GM18511 (cell line): ENCODE data around the gene MDC1.
A peak's percentile ranks its signal among the peaks of the same experiment; 100 is the strongest.
"Not testable (repeated sequence)": the region's sequence is repeated elsewhere in the genome, so short reads cannot be mapped to it uniquely, and the experiment has no call there.

ENCODE experiments used
- ATAC-seq: cut with Tn5 transposase; IDR thresholded peaks from one replicate; pipeline ENCODE4 v1.9.1; 2021; ENCODE audit warnings: mild to moderate bottlenecking, moderate library complexity; ENCODE audit not compliant: unreplicated experiment

MDC1 gene

GRCh38 chr6:30717129-30717844 lies at the start of gene MDC1:
MDC1 (minus strand) TSS chr6:30717281; CDS start chr6:30715175, 2,106 bp downstream.
- ATAC-seq: peak; percentile 79

DNA sequence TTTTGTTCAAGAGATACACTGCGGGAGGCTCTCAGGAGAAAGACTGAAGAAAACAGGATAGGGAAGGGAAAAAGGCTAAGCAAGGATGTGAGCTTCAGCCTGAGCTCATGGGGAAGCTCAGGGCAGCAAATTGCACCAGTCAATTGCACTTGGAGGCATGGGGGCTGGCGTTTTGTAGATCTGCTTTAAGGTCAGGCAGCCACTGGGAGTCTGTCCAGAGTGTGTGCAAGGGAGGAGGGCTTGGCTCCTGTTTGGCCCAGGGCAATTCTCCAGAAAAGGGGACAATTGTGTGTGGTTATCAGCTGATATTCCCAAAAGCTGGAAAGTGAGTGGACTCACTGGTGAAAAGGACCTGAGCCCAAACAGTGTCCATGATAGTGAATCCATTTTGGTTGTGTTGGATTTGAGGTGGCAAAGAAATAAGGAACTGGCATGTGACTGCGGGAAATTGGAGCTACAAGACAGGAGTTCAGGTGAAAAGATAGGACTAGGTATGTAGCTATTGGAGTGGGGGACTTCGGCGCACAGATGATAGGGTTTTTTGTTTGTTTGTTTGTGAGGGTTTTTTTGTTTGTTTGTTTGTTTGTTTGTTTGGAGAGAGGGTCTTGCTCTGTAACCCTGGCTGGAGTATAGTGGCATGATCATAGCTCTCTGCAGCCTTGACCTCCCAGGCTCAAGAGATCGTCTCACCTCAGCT lies 49.5 kb upstream of the MDC1 start:
- ATAC-seq: no peak

GRCh38 chr6:30765495-30765894 lies 48.4 kb upstream of the MDC1 start:
- not testable (repeated sequence) for ATAC-seq

DNA sequence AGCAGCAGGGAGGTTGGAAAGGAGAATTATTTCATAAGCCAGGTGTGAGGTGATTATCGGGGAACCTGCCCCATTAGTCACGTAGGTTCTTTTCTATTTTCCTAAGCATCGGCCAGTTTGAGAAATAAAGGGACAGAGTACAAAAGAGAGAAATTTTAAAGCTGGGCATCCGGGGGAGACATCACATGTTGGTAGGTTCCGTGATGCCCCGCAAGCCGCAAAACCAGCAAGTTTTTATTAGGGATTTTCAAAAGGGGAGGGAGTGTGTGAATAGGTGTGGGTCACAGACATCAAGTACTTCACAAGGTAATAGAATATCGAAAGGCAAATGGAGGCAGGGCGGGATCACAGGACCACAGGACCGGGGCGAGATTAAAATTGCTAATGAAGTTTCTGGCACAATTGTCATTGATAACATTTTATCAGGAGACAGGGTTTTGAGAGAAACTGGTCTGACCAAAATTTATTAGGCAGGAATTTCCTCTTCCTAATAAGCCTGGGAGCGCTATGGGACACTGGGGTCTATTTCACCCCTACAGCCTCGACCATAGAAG lies 47.5 kb upstream of the MDC1 start:
- not testable (repeated sequence) for ATAC-seq

DNA sequence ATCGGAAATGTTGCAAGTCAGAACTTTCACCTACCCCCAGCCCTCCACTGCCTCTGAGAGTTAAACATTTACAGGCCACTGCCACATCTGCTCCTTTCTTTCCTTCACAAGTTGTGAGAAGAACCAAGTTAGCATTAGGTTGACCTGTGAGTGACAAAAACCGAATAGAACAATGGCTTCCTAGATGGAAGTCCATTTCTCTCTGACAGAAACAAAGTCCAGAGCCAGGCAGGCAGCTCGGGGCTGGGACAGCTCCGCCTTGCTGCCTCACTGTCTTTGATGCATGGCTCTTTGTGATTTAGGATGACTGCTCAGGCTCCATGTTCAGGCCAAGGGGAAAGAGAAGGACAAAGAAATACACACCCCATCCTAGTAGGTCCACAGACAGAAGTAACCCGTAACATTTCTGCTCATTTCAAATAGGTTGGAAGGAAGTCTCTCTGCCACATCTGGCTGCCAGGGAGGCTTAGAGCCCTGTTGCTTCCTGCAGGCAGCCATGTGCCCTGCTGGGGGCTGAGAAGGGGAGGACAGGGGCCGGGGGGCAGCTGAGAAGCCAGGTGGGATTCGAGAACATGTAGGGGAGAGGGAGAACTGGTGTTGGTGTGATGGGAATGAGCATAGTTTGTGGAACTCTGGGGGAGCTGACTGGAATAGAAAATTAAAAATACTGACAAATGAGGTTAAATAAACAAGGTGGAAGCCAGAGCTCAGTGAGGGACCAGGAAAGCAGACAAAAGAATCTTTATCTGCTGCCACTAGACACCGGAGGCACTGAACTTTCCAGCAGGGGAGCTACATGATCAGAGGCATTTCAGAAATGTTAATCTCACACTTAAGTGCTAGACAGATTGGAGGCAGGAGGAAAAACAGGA lies 46.8 kb upstream of the MDC1 start:
- no peak for ATAC-seq

DNA sequence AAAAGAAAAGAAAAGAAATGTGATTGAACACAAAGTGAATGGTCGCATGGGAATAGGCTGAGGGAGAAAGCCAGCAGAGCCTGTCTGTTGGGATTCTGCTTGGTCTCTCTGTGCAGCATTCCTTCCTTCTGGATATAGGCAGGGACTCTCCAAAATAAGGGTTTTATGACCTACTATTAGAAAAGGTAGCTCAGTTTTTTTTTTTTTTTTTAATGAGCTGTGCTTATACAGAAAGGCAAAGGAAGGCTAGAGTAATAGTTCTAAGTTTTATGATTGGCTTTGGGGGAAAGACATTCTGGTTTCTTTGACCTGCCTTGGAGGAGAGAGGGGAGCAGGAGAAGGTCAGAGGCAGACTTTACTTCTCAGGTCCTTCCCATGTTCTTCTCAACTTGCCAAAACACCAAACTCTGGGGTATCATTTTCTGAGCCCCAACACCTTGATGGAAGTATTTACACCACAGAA lies 46.1 kb upstream of the MDC1 start:
- ATAC-seq: no peak

DNA sequence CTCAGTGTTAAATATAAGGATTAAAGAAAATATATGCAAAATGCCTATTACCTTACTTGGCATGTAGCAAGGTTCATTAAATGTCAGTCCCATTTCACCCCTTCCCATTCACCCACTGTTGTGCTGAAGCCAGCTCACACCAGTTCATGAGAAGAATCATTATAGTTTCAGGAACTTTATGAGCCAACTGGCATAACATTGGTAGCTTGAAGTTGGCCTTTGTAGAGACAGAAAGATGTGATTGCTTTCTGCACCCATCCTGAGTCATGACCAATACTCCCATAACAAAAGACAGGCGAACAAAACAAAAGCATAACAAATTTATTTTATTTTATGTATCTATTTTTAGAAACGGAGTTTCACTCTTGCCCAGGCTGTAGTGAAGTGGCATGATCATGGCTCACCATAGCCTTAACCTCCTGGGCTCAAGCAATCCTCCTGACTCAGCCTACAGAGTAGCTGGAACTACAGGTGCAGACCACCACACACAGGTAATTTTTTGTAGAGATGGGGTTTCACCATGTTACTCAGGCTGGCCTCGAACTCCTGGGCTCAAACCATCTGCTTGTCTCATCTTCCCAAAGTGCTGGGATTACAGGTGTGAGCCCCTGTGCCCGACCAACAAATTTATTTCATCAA lies 44.8 kb upstream of the MDC1 start:
- no peak for ATAC-seq

- no peak for ATAC-seq
Measured at GRCh38 chr6:30760549-30760948, 43.5 kb upstream of the MDC1 start.

GRCh38 chr6:30759575-30760239 lies 42.6 kb upstream of the MDC1 start:
- ATAC-seq: no peak

GRCh38 chr6:30757261-30757904 lies 40.3 kb upstream of the MDC1 start:
- no peak for ATAC-seq

- ATAC-seq: not testable (repeated sequence)
Measured at GRCh38 chr6:30756405-30757003, 39.4 kb upstream of the MDC1 start.

DNA sequence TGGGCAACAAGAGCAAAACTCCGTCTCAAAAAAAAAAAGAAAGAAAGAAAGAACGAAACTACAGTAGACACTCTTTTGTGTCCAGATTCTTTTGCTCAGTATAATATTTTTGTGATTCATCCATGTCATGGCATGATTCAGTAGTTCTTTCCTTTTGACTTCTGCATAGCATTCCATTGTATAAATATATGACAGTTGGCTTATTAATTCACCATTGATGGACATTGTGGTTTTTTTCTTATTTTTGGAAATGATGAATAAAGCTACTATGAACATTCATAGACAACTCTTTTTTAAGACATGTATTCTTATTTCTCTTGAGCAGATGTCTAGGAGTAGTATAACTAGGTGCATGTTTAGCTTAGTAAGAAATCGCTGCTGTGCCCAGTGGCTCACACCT lies 37.5 kb upstream of the MDC1 start:
- no peak for ATAC-seq

- no peak for ATAC-seq
Measured at GRCh38 chr6:30752157-30752927, 35.3 kb upstream of the MDC1 start.

DNA sequence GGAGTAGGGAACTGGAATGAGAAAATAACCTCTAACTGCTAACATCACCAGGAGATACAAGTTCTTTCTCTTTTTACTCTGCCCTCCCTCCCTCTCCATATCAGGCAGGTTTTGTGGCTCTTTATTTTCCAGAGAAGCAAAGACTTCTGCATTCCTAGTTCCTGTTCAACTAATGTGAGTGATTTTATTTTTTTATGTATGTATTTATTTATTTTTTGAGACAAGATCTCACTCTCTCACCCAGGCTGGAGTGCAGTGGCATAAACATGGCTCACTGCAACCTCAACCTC lies 33.2 kb upstream of the MDC1 start:
- no peak for ATAC-seq

DNA sequence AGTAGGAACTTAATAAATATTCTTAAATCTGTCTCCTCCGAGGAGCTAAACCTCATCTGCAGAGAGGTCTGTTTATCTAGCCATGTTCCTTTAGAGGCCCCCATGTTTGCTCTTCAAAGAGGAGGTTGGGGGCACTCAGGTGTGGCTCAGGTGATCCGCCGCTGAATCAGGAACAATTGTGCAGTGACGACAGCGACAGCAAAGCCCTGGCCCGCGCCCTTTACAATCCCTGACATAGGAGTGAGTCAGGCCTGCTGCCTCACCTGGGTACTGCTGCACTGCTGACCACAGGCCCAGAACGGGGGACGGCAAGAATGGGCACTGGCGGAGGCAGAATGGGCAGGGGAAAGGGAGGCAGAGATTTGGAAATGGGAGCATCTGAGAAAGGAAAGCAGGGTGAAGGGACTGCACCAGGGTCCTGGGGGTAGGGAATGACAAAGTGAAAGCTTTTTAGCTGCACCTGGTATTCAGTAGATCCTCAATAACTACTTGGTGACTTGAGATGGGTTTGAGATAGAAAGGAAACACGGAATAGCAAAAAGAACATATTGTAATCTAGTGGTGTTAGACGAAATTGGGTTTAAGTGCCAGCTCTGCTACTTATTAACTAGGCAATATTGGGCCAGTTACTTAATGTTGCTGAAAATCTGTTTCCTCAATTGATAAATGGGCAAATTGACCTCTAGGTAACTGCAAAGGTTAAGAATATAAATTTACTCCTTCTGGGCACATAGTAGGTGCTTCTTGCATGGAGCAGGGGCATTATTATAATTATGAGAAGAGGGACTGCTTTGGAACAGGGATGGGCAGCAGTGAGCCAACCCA lies 32.7 kb upstream of the MDC1 start:
- no peak for ATAC-seq

DNA sequence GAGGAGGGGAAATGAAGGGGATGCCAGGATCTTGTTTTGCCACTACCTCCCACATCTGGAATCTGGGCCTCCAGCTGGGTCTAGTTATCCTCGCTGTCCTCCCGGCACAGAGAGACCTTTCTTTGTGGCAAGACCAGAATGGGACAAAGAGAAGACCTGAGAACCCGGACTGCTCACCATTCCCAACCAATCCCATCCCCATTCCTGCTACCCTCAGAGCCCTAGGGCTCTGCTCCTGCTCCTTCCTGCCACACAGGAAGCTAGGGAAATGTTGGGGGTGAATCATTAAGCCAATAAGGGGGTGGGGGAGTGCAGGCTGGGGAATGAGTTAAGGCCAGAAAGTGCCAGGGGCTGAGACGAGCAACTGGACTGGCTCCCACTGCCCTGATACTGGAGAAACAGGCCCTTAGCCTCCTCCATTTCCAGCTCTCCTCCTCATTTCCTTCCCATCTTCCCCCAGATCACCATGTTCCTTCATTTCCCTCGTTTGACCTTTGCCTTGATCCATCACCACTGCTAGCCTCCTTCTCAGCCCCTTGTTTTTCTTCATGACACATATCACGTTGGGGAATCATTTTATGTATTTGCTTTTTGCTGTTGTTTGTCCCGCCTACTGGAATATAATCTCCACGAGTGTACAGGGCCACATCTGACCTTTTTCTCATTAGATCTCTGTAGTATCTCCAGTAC lies 31.9 kb upstream of the MDC1 start:
- ATAC-seq: no peak
